Vagina (tissue), 2 donors: ENCODE measurements around the gene KCTD15. TPM values are rescaled to one million over a fixed set of nuclear protein-coding genes. Genes with fewer than 3 reads are reported as not detected.

ENCODE experiments used
- DNase-seq, 2 donors: peaks; one replicate each; pipeline ENCODE4 v3.0.0-alpha.2; 2017; ENCODE audit errors: extremely low spot score in 2 of 2
- H3K27ac ChIP-seq: fragments of 200-600 bp; sonication (generic); one replicate; pipeline ENCODE4 v1.5.1; 2019
- H3K27me3 ChIP-seq: fragments of 200-600 bp; sonication (generic); one replicate; pipeline ENCODE4 v1.5.1; 2019
- H3K36me3 ChIP-seq, 2 donors: fragments of 200-600 bp; sonication (generic); one replicate each; pipeline ENCODE4 v1.5.1; 2017 to 2019
- H3K4me1 ChIP-seq: fragments of 200-600 bp; sonication (generic); one replicate; pipeline ENCODE4 v1.5.1; 2019
- H3K4me3 ChIP-seq, 2 donors: fragments of 200-600 bp; sonication (generic); 1 replicate in 1 of 2; 2 replicates in 1 of 2; pipeline ENCODE4 v1.5.1; 2016 to 2019
- H3K9me3 ChIP-seq: fragments of 200-600 bp; sonication (generic); one replicate; pipeline ENCODE4 v1.5.1; 2019
- POLR2A ChIP-seq, 2 donors: fragments of 450-650 bp; IDR thresholded peaks; one replicate each; pipeline ENCODE4 v1.6.1; 2017; ENCODE audit warnings: antibody characterized with exemption in 2 of 2, mild to moderate bottlenecking in 2 of 2, moderate library complexity in 2 of 2
- POLR2AphosphoS5 ChIP-seq, 2 donors: sonication (generic); formaldehyde crosslinking; IDR thresholded peaks; one replicate each; pipeline ENCODE4 v1.9.0; 2017; ENCODE audit warnings: antibody characterized with exemption in 2 of 2, mild to moderate bottlenecking in 2 of 2, low read depth in 1 of 2; ENCODE audit not compliant: insufficient read depth in 1 of 2
- intact Hi-C: fragments of 100-400 bp; cut with DNase I; formaldehyde crosslinking; loops from one replicate; pipeline ENCODE4 v1.15.1; 2023
- total RNA-seq: library from RNA; depleted of rRNA; stranded (reverse); fragments of >200 nt; gene quantifications from one replicate; pipeline ENCODE4 v1.2.3, GENCODE V29; 2016
- TF ChIP-seq, protein P1 (sequence below), 3 experiments: fragments of 450-650 bp in 2 of 3; fragments of 200-600 bp in 1 of 3; sonication (generic) in 1 of 3; IDR thresholded peaks; one replicate each; pipeline ENCODE4 v1.5.1; 2017 to 2019; ENCODE audit warnings: antibody characterized with exemption in 3 of 3, mild to moderate bottlenecking in 2 of 3, moderate library complexity in 2 of 3

KCTD15 gene
- total RNA-seq, 1 donor from 2014 or later, result 65.6 TPM

DNA sequence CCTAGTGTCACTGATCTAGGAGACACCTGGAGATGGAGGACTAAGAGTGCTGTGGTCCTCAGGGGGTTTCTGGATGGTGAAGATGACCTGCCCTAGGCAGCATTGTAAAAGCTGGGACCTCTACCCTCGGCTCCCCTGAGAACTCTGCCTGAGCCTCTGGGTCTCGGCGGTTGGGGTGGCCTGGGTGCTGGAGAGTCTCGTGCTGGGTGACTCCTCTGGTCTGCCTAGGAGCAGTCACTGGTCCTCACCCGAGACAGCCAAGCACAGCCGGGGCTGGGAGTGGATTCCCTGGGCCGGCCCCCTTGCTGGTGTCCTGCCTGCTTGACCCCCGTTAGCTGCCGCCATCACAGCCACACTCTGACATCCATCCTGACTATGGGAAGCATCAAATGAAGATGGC is 6.7 kb downstream of the KCTD15 start:
- TF ChIP-seq, protein P1, sequence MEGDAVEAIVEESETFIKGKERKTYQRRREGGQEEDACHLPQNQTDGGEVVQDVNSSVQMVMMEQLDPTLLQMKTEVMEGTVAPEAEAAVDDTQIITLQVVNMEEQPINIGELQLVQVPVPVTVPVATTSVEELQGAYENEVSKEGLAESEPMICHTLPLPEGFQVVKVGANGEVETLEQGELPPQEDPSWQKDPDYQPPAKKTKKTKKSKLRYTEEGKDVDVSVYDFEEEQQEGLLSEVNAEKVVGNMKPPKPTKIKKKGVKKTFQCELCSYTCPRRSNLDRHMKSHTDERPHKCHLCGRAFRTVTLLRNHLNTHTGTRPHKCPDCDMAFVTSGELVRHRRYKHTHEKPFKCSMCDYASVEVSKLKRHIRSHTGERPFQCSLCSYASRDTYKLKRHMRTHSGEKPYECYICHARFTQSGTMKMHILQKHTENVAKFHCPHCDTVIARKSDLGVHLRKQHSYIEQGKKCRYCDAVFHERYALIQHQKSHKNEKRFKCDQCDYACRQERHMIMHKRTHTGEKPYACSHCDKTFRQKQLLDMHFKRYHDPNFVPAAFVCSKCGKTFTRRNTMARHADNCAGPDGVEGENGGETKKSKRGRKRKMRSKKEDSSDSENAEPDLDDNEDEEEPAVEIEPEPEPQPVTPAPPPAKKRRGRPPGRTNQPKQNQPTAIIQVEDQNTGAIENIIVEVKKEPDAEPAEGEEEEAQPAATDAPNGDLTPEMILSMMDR (IDR thresholded peaks at IDR 0.05), result no peak
- no peak for TF ChIP-seq POLR2A (IDR thresholded peaks at IDR 0.05)
- no peak for TF ChIP-seq POLR2AphosphoS5 (IDR thresholded peaks at IDR 0.05; ENCODE audit: insufficient read depth in 1 of 2, low read depth in 1 of 2)
- H3K4me1 ChIP-seq, result peaks cover 46% of the 10 kb centered on the region
- peaks cover 0 to 41% of the 10 kb centered on the region in 2 donors for H3K36me3 ChIP-seq
- H3K9me3 ChIP-seq, result no peaks in the 10 kb centered on the region
- H3K4me3 ChIP-seq, result no peak overlapping the region
- DNase-seq, result no peak
- intact Hi-C loops, result no loop called here
- H3K27ac ChIP-seq, result no peak overlapping the region
- no peaks in the 10 kb centered on the region for H3K27me3 ChIP-seq

DNA sequence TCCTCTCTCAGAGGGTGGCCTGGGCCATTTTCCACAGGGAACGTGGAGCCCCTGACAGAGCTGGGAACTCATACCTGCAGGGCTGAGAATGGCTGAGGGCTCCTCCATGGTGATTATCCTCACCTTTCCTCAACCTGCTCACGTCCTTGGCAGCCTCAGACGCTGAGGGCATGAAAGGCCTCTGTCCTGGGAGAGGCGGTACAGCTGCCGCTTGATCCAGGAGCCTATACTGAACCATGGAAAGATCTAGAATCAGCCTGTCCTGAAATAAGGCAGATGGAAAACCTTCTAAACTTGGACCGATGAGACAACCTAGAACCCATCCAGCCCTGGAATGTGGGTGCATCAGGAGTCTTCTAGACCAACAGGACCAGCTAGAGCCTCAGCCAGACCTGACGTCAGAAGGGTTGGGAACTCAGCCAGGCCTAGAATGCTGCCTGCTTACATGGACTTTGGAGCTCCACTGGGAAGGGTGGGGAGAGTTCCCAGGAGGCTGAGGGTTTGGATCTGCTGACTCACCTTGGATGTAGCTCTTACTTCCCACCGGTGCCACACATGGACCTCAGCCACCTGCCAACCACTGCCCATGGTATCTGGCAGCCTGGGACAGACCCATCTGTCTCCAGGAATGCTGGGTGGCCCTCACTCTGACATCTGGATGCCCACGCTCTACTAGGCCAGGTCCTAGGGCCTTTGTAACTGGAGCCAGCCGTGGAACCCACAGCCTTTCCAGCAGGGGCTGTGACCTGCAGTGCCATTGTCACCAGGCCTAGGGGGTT is 7.5 kb downstream of the KCTD15 start:
- intact Hi-C loops, result no loop called here
- Histone ChIP-seq H3K4me3 (no peak overlapping the region), H3K27ac (peak overlapping the region; percentile 70), H3K9me3 (no peaks in the 10 kb centered on the region), H3K27me3 (no peaks in the 10 kb centered on the region), H3K36me3 (peaks cover 0 to 41% of the 10 kb centered on the region in 2 donors), H3K4me1 (peaks cover 39% of the 10 kb centered on the region)
- TF ChIP-seq, protein P1 (IDR thresholded peaks at IDR 0.05), result no peak
- TF ChIP-seq POLR2AphosphoS5 (IDR thresholded peaks at IDR 0.05; ENCODE audit: insufficient read depth in 1 of 2, low read depth in 1 of 2), result peak; percentile 17 to 70
- no peak for TF ChIP-seq POLR2A (IDR thresholded peaks at IDR 0.05)
- no peak for DNase-seq

DNA sequence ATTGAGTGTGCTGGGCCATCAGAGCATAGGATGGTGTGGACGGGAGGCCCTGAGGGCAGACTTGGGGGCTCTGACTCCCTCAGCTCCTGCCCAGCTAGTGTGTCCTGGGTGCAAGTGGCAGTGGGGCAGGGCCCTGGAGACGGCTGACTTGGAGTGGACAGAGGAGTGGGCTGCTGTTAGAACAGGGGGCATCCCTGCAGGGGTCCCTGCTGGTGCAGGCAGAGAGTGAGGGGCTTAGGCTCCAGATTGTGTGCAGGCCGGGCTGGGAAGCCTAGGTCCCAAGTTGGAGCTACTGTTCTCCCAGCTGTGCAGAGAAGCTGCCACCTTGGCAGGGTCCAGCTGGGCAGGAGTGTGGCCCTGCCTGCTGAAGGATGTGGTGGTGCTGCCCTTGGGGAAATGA is 8.6 kb downstream of the KCTD15 start:
- peaks cover 32% of the 10 kb centered on the region for H3K4me1 ChIP-seq
- no peak overlapping the region for H3K27ac ChIP-seq
- TF ChIP-seq, protein P1 (IDR thresholded peaks at IDR 0.05), result no peak
- TF ChIP-seq POLR2AphosphoS5 (IDR thresholded peaks at IDR 0.05; ENCODE audit: insufficient read depth in 1 of 2, low read depth in 1 of 2) (no peak), POLR2A (IDR thresholded peaks at IDR 0.05) (no peak)

DNA sequence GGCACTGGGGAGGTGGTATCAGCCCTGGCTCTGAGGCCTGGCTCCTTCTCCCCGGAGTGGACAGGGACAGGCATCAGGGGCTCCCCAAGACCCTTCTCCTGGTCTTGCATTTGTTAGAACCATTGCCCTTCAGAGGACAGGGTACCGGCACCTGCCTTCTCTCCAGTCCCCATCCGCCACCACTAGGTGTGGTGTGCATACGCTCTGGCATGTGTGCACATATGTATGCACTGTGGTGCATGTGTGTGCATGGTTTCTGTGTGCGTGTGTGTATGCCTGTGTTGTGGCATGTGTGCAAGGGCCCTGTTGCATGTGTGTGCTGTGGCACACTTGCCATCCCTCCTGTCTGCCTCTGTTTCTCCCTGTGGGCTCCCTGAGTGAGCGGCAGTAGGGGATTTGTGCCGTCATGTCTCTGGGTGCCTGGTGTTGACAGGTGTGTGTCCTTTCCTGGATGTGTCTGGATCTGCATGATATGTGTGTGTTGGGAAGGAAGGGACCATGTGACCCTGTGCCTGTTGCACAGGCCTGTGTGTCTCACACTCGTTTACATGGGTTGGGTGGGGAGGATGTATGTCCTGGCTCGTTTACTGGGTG is 9.3 kb downstream of the KCTD15 start:
- no peak overlapping the region for H3K27ac ChIP-seq
- TF ChIP-seq POLR2A (IDR thresholded peaks at IDR 0.05), result no peak
- TF ChIP-seq POLR2AphosphoS5 (IDR thresholded peaks at IDR 0.05; ENCODE audit: insufficient read depth in 1 of 2, low read depth in 1 of 2), result peak in 1 of 2 donors; percentile 56
- no peak for DNase-seq

More for the DNA sequence above, 8.6 kb downstream of the KCTD15 start:
- H3K36me3 ChIP-seq, result peaks cover 0 to 41% of the 10 kb centered on the region in 2 donors
- no peaks in the 10 kb centered on the region for H3K9me3 ChIP-seq
- H3K27me3 ChIP-seq, result no peaks in the 10 kb centered on the region
- intact Hi-C loops, result no loop called here
- no peak overlapping the region for H3K4me3 ChIP-seq
- DNase-seq, result no peak

DNA sequence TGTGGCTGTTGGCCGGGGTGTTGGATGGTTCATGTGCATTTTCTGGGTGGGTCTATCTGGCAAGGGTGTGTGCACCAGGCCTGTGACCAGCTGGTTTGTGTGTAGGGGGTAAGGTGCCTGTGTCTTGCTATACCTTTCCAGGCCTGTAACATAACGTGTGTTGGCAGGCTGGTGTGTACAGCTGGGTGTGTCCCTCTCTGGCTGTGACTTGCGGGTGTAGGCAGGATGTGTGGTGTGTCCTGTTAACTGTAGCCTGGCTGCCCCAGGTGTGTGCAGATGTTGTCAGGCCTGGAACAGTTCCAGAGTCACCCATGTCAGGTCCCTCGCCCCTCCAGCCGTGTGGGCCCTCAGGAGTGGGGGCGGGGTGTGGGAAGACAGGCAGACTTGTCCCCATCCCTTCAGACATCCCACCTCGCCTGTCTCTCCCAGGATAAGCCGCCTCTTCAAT is 9.8 kb downstream of the KCTD15 start:
- Histone ChIP-seq H3K36me3 (peaks cover 0 to 41% of the 10 kb centered on the region in 2 donors), H3K4me1 (peaks cover 32% of the 10 kb centered on the region)

More for the DNA sequence above, 9.3 kb downstream of the KCTD15 start:
- H3K4me1 ChIP-seq, result peaks cover 32% of the 10 kb centered on the region
- H3K36me3 ChIP-seq, result peaks cover 0 to 41% of the 10 kb centered on the region in 2 donors
- intact Hi-C loops, result no loop called here
- H3K9me3 ChIP-seq, result no peaks in the 10 kb centered on the region
- no peak overlapping the region for H3K4me3 ChIP-seq
- H3K27me3 ChIP-seq, result no peaks in the 10 kb centered on the region

More for the DNA sequence above, 9.8 kb downstream of the KCTD15 start:
- TF ChIP-seq, protein P1 (IDR thresholded peaks at IDR 0.05), result no peak
- peak in 1 of 2 donors; percentile 7 for TF ChIP-seq POLR2A (IDR thresholded peaks at IDR 0.05)
- no peak overlapping the region for H3K4me3 ChIP-seq
- H3K9me3 ChIP-seq, result no peaks in the 10 kb centered on the region
- no peak for DNase-seq
- H3K27me3 ChIP-seq, result no peaks in the 10 kb centered on the region
- intact Hi-C loops, result no loop called here
- no peak overlapping the region for H3K27ac ChIP-seq
